NCI-H748 (cell line): ENCODE measurements around the gene ZBTB20.
"Not testable (repeated sequence)": the region's sequence is repeated elsewhere in the genome, so short reads cannot be mapped to it uniquely, and the experiment has no call there.

ENCODE experiments used
- DNase-seq: peaks from one replicate; lab custom pipeline; 2025; ENCODE audit not compliant: unreplicated experiment; lab: John Stamatoyannopoulos, UW

ZBTB20 gene

GRCh38 chr3:114686621-114687020 lies 460.5 kb downstream of the ZBTB20 start:
- DNase-seq = no peak

DNA sequence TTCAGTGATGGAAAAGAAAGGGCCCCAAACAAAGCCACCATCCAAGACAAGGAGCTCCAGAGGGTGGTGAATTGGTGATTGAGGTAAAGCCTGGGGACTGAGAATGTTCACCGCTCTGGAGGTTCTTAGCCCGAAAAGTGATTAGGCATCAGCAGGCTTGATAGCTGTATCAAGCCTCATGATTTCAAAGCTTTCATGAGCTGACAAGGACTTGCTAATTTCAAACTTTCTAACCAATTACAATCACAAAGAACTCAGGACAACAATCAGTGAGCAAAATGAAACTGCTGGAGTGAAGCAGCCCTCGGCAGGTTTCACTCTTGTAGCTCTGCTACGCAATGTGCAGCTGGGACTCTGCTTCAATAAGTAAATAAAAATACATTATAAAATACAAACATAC lies 461.9 kb downstream of the ZBTB20 start:
- no peak for DNase-seq

- DNase-seq = no peak
These were observed 466.8 kb downstream of the ZBTB20 start for GRCh38 chr3:114680299-114680698.

DNA sequence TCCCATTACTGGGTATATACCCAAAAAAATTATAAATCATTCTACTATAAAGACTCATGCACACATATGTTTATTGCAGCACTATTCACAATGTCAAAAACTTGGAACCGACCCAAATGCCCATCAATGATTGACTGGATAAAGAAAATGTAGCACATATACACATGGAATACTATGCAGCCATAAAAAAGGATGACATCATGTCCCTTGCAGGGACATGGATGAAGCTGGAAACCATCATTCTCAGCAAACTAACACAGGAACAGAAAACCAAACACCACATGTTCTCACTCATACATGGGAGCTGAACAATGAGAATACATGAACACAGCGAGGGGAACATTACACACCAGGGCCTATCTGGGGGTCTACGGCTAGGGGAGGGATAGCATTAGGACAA lies 467.3 kb downstream of the ZBTB20 start:
- DNase-seq = not testable (repeated sequence)

- DNase-seq = no peak
These were observed 472.0 kb downstream of the ZBTB20 start for GRCh38 chr3:114675104-114675503.

- no peak for DNase-seq
These were observed 473.1 kb downstream of the ZBTB20 start for GRCh38 chr3:114674036-114674435.

DNA sequence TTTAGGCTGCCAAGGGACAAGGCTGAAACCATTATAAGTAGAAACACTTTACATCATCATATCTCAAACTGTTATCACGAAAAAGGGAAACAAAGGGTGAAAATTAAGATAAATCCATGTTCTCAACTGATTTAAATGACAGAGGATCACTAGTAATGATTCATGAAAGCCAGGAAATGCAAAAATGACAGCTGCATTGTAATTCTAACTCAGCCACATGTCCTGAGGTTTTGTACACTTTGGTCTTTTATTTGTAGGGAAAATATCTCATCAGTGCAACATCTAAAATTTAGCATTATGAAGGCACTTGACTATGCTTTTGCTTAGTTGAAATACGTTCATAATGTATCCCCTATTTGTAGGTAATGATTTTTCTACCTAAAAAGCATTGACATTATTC lies 473.6 kb downstream of the ZBTB20 start:
- no peak for DNase-seq

DNA sequence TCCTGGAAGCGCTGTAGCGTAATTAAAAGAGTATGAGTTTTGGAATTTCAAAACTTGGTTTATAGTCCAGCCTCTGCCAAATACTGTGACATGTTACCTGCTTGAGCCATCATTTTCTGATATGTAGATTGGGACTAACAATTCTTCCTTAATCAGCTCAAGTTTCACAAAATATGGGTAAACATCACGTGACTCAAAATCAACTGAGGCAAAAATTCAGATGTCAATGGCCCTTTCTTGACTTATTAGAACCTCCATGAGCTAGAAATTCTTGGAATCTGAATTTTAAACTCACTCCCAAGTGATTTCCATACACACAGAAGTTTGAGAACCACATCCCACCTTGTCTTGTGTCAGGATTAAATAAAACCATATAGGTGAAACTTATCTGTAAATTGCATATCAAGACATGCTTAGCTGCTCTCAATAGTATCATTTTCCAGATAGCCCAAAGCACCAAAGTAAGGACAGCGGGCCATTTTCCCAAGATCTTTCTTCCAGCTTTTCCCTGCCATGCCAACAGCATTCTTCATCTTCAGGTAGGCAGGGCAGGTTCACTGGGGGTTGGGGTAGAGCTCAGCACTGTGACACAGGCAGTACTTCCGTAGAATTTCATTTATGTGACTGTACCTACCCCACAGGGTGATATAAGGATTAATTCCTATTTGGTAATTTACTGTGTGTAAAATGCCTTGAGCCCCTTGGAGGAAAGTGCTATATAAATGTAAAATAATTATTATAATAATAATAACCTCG lies 474.2 kb downstream of the ZBTB20 start:
- no peak for DNase-seq

DNA sequence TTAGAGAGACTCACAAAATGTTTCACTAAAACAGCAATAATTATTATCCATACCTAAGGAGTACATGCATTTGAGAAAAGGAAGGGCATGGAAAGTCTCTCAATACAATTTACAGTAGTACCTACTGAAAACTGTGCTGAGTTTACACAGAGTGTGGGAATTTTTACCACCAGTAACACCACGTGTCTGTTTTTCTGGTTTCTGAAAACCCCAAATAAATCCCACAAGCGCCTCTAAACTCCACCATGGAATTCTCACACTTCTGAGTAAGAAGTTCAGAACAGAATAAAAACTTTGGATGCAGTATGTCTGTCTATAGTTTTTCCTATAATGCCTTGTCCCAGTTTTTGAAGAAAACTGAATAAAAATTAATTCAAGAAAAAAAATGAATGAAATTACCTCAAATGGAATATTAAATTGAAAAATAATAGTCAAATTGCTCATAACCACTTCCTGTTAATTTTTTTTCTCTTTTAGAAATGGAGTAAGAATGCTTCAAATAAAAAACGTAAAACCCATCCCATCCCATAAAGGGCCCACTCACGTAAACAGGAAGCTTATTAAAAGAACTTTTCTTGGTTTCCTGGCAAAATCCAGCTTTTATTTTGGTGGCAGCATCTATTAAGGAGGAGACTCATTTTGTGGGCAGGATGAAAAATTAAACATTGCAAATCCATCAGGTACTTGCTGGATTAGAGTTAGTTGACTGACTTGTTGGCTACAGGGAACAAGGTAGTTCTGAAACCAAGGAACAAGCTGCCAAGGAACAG lies 475.2 kb downstream of the ZBTB20 start:
- no peak for DNase-seq

DNA sequence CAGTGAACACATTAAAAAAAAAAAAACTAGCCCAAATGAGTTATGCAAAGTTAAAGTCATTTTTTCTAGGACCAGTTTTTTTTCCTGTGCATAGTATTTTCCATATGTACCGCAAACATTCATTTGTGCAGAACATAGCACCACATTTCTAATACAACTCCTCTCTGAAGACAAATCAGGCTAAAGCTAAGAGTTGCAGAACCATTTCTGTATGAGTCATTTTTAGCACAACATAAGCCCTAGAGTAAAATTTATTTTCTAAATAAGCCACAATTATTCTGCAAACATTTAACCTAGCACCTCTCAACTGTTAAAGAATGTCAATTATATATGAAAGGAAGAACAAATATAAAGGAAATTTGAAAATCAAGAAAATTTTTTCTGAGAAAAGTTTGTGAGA lies 477.5 kb downstream of the ZBTB20 start:
- no peak for DNase-seq

- no peak for DNase-seq
These were observed 479.0 kb downstream of the ZBTB20 start for GRCh38 chr3:114668099-114668498.

DNA sequence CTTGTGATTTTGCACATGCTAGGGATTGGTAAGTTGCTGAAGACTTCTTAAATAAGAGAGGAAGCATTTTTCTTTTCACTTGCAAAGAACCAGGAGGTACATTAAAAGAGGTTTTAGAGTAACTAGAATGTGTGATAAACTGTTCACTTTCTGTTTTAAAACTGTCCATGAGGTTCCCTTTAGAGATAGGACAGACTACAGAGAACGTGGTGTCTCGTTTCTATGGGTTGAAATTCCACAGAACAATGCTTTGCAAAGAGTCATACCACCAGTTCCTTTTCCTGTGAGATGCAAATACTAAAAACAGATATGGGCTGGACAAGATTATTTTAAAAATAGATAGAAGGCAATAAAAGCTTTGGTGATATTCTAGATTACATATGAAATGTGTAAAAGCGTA lies 480.5 kb downstream of the ZBTB20 start:
- DNase-seq = no peak

- no peak for DNase-seq
These were observed 483.1 kb downstream of the ZBTB20 start for GRCh38 chr3:114664006-114664405.

DNA sequence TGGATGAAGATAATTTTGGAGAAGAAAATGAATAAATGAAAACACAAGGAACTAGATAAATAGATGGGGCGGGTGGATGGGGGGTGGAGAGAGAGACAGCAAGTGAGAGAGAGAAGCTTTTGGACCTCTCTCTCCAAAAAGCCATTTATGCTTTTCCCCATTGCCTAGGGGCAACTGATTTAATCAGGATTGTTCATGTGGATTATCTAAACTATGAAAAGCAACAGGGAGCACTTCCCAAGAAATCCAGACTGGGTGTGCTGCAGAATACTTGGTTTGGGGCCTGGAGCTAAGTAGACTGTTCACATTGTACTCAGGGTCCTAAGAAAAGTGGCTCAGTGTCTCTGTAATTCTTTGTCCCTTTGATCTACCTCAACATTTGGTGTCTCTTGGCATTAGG lies 486.3 kb downstream of the ZBTB20 start:
- DNase-seq = no peak

- no peak for DNase-seq
These were observed 487.0 kb downstream of the ZBTB20 start for GRCh38 chr3:114660124-114660523.

- no peak for DNase-seq
These were observed 487.7 kb downstream of the ZBTB20 start for GRCh38 chr3:114659109-114660061.

- no peak for DNase-seq
These were observed 495.5 kb downstream of the ZBTB20 start for GRCh38 chr3:114651555-114651954.

DNA sequence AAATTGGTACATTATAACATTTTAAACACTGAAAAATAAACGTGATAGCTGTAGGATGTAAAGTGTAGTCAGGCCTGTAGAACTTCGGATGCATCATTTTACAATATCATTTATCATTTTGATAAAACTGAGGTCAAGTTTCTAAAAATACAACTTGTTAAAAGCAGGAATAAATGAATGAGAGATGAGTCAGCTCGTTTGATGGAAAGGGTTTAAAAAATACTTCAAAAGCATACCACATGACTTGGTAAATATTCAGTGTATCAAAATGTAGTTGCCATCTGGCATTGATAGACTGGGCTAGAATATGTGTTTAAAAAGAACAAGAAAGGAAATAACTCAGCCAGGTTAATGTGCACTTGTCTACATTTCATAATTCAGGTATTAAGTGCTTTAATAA lies 496.3 kb downstream of the ZBTB20 start:
- no peak for DNase-seq

DNA sequence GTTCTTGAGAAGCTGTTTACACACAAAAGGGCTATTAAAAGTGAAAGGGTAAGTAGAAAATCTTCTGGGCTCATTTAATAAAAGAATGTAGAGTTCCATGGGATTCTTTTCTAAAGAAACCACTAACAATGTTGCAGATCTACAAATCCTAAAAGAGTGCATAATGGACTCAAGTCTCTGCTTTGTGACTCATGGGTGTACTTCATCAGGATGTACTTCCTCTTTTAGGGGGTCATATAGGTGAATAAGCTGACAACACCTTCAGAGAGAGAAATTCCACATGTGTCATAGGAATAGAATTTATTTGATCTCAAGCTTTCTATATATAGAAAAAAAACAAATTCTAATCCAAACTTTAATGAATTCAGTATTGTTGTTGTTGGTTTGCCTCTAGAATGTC lies 497.8 kb downstream of the ZBTB20 start:
- no peak for DNase-seq

- no peak for DNase-seq
These were observed 500.6 kb downstream of the ZBTB20 start for GRCh38 chr3:114646526-114646925.

- no peak for DNase-seq
These were observed 501.7 kb downstream of the ZBTB20 start for GRCh38 chr3:114645392-114645791.
